Coronary artery (tissue), 2 donors: Measurements from ENCODE around the gene IKZF1.

Experiments used
- DNase-seq: peaks from one replicate; pipeline ENCODE4 v3.0.0-alpha.2; 2017; ENCODE audit warnings: low spot score
- H3K27ac ChIP-seq, 2 donors: fragments of 200-600 bp; sonication (generic); one replicate each; pipeline ENCODE4 v1.5.1; 2016 to 2019
- H3K4me3 ChIP-seq: fragments of 200-600 bp; sonication (generic); 2 replicates; pipeline ENCODE4 v1.5.1; 2016; ENCODE audit warnings: mild to moderate bottlenecking, moderate library complexity
- CTCF ChIP-seq: fragments of 200-600 bp; sonication (generic); IDR thresholded peaks from one replicate; pipeline ENCODE4 v1.5.1; 2019; ENCODE audit warnings: antibody characterized with exemption

Gene IKZF1

GRCh38 chr7:50372923-50373322 lies 68.4 kb downstream of the IKZF1 start:
- H3K27ac ChIP-seq, result no peak overlapping the region
- no peak for TF ChIP-seq CTCF
- no peak overlapping the region for H3K4me3 ChIP-seq
- DNase-seq, result no peak

- H3K27ac ChIP-seq, result no peak overlapping the region
- no peak overlapping the region for H3K4me3 ChIP-seq
- TF ChIP-seq CTCF, result no peak
- DNase-seq, result no peak
These were observed 71.7 kb downstream of the IKZF1 start for GRCh38 chr7:50376056-50376820.

GRCh38 chr7:50377356-50377755 lies 72.8 kb downstream of the IKZF1 start:
- Histone ChIP-seq H3K27ac (no peak overlapping the region), H3K4me3 (no peak overlapping the region)
- no peak for TF ChIP-seq CTCF
- DNase-seq, result no peak

GRCh38 chr7:50379082-50379481 lies 74.6 kb downstream of the IKZF1 start:
- Histone ChIP-seq H3K4me3 (no peak overlapping the region), H3K27ac (no peak overlapping the region)
- no peak for TF ChIP-seq CTCF
- DNase-seq, result no peak

GRCh38 chr7:50379539-50379938 lies 75.0 kb downstream of the IKZF1 start:
- no peak for DNase-seq
- no peak overlapping the region for H3K4me3 ChIP-seq
- H3K27ac ChIP-seq, result no peak overlapping the region
- no peak for TF ChIP-seq CTCF

GRCh38 chr7:50382455-50382854 lies 77.9 kb downstream of the IKZF1 start:
- no peak for TF ChIP-seq CTCF
- no peak for DNase-seq
- no peak overlapping the region for H3K27ac ChIP-seq
- H3K4me3 ChIP-seq, result no peak overlapping the region

GRCh38 chr7:50387351-50387750 lies 82.8 kb downstream of the IKZF1 start:
- no peak for DNase-seq
- no peak overlapping the region for H3K4me3 ChIP-seq
- TF ChIP-seq CTCF, result no peak
- no peak overlapping the region for H3K27ac ChIP-seq
